Skin epidermis (tissue), 12 donors: ENCODE data around the gene HERC2.
A peak's percentile ranks its signal among the peaks of the same experiment; 100 is the strongest.

ENCODE experiments used
- H3K27ac ChIP-seq, 21 experiments: fragments of 200-600 bp; sonication (generic) in 11 of 21; one replicate each; pipeline ENCODE4 v1.5.0; 2020; ENCODE audit warnings: mild to moderate bottlenecking in 3 of 21, inconsistent platforms in 2 of 21, moderate library complexity in 2 of 21
- H3K4me3 ChIP-seq, 7 experiments: fragments of 200-600 bp; sonication (generic) in 2 of 7; one replicate each; pipeline ENCODE4 v1.5.0; 2020; ENCODE audit warnings: inconsistent platforms in 2 of 7, mild to moderate bottlenecking in 2 of 7, moderate library complexity in 1 of 7

Gene HERC2

GRCh38 chr15:28105224-28105791, 216.7 kb downstream of the HERC2 start:
- Histone ChIP-seq H3K27ac (no peak overlapping the region), H3K4me3 (no peak overlapping the region)

GRCh38 chr15:28104326-28104725, 217.7 kb downstream of the HERC2 start:
- Histone ChIP-seq H3K27ac (no peak overlapping the region), H3K4me3 (no peak overlapping the region)

- no peak overlapping the region for H3K4me3 ChIP-seq
- H3K27ac ChIP-seq, result no peak overlapping the region
These were observed 218.1 kb downstream of the HERC2 start for GRCh38 chr15:28103831-28104230.

GRCh38 chr15:28101983-28102441, 220.0 kb downstream of the HERC2 start:
- H3K27ac ChIP-seq, result no peak overlapping the region
- no peak overlapping the region for H3K4me3 ChIP-seq

- no peak overlapping the region for H3K27ac ChIP-seq
- no peak overlapping the region for H3K4me3 ChIP-seq
These were observed 220.8 kb downstream of the HERC2 start for GRCh38 chr15:28101201-28101600.

GRCh38 chr15:28100516-28101195, 221.3 kb downstream of the HERC2 start:
- H3K4me3 ChIP-seq, result no peak overlapping the region
- H3K27ac ChIP-seq, result no peak overlapping the region

GRCh38 chr15:28099555-28100140, 222.3 kb downstream of the HERC2 start:
- Histone ChIP-seq H3K27ac (peak overlapping the region in 1 of 21 experiments; percentile 29), H3K4me3 (peak overlapping the region in 2 of 7 experiments; percentile 11 to 26)

GRCh38 chr15:28098766-28099554, 223.0 kb downstream of the HERC2 start, which contains the start of gene OCA2:
Gene OCA2, minus strand, starts transcription at chr15:28099315. Its CDS starts 17,441 bp downstream, at chr15:28081874.
- Histone ChIP-seq H3K27ac (peak within 1 kb of the TSS in 2 of 21 experiments; percentile 10 to 29), H3K4me3 (peak within 1 kb of the TSS in 2 of 7 experiments; percentile 11 to 26)

GRCh38 chr15:28098360-28098765, 223.6 kb downstream of the HERC2 start:
- H3K4me3 ChIP-seq, result no peak overlapping the region
- H3K27ac ChIP-seq, result peak overlapping the region in 1 of 21 experiments; percentile 10

- H3K27ac ChIP-seq, result no peak overlapping the region
- H3K4me3 ChIP-seq, result no peak overlapping the region
These were observed 224.2 kb downstream of the HERC2 start for GRCh38 chr15:28097656-28098359.

GRCh38 chr15:28096670-28097431, 225.1 kb downstream of the HERC2 start:
- peak overlapping the region in 4 of 21 experiments; percentile 0 to 56 (median 28) for H3K27ac ChIP-seq

GRCh38 chr15:28096411-28096669, 225.6 kb downstream of the HERC2 start:
- Histone ChIP-seq H3K4me3 (peak overlapping the region; percentile 21 to 44 (median 30)), H3K27ac (peak overlapping the region in 4 of 21 experiments; percentile 0 to 51 (median 28))

More at GRCh38 chr15:28096670-28097431, 225.1 kb downstream of the HERC2 start:
- peak overlapping the region; percentile 21 to 44 (median 30) for H3K4me3 ChIP-seq

- Histone ChIP-seq H3K27ac (peak overlapping the region in 13 of 21 experiments; percentile 14 to 79 (median 68)), H3K4me3 (peak overlapping the region; percentile 21 to 44 (median 30))
These were observed 227.1 kb downstream of the HERC2 start for GRCh38 chr15:28094732-28095521.

- Histone ChIP-seq H3K4me3 (peak overlapping the region in 1 of 7 experiments; percentile 44), H3K27ac (no peak overlapping the region)
These were observed 228.0 kb downstream of the HERC2 start for GRCh38 chr15:28093752-28094535.

- H3K4me3 ChIP-seq, result no peak overlapping the region
- no peak overlapping the region for H3K27ac ChIP-seq
These were observed 230.7 kb downstream of the HERC2 start for GRCh38 chr15:28091313-28091712.

GRCh38 chr15:28086175-28086703, 235.7 kb downstream of the HERC2 start:
- Histone ChIP-seq H3K4me3 (no peak overlapping the region), H3K27ac (no peak overlapping the region)
